SH-SY5Y (cell line): Measurements from ENCODE around the gene FLT3LG.
A peak's percentile ranks its signal among the peaks of the same experiment; 100 is the strongest.

Experiments
- GATA2 ChIP-seq: IDR thresholded peaks from 2 replicates; pipeline ENCODE4 v1.6.1; 2011; ENCODE audit warnings: mild to moderate bottlenecking, low read depth, low read length
- GATA3 ChIP-seq: IDR thresholded peaks from 2 replicates; pipeline ENCODE4 v1.6.1; 2011; ENCODE audit warnings: low read depth, mild to moderate bottlenecking, low read length, moderate library complexity

DNA sequence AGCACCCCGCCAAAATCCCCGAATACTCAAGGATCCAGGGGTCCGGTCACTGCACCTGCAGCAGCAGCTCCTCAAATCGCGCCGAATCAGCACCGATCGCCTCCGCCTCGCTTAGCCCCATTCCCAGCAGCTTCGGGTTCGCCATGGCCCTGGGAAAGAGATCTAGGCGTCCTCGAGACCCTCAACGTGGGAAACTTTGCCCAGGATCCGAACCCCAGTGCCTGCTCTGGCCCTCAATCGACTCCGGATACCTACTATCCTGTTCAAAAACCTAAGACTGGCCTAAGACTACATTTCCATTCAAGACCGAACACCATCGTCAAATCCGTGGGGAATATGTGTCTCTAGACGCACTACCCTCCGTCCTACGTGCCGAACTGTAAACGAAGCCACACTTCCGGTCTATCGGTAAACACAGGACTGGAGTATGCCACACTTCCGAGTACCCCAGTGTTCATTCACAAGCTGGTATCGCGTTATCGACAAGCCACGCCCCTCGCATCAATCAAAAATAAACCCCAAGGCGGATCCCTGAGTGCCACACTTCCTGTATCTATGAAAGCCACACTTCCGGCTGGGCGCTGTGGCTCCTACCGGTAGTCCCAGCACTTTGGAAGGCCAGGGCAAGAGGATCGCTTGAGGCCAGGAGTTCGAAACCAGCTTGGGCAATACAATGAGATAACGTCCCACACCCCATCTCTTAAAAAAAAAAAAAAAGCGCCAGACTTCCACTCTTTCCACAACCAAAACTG, 22.4 kb upstream of the FLT3LG start, which contains the start of gene PIH1D1:
- TF ChIP-seq GATA3 = no peak
- TF ChIP-seq GATA2 = peak; percentile 48
